ENCODE data around the gene INTS2. TPM values are rescaled to one million over a fixed set of nuclear protein-coding genes. Genes with fewer than 3 reads are reported as not detected.

INTS2 gene
- total RNA-seq, 3 donors from 2014 or later (not counting 1 experiment from before 2014, with no cell fraction given) = 14.2 to 21.0 (median 14.6) TPM

DNA sequence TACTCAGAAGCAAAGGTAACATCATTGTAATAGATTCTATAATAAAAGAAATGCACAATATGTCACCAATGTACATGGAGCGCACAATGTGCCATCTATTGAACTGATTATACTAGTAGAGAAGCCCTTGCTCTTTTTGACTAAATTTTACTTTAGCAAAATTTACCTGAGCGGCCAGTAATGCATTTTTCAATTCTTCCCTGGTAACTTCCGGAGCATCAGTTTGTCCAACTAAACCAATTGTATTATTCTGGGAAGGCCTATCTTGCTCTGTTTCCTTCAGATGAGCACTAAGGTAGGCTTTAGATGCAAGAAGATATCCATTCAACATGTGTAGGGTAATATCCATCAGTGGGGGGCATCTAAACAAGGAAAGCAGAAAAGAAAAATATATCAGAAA is 55.7 kb downstream of the INTS2 start:
- Histone ChIP-seq H3K27ac (ENCODE audit: low read length) (no peak overlapping the region), H3K27me3 (ENCODE audit: control insufficient read depth, insufficient read depth, low read length) (no peaks in the 10 kb centered on the region), H3K4me1 (ENCODE audit: control insufficient read depth, insufficient read depth, low read length) (no peaks in the 10 kb centered on the region), H3K4me3 (ENCODE audit: low read length) (no peak overlapping the region), H3K36me3 (ENCODE audit: control insufficient read depth, insufficient read depth, low read length) (peaks cover 37% of the 10 kb centered on the region), H3K9me3 (ENCODE audit: control insufficient read depth, insufficient read depth, low read length) (no peaks in the 10 kb centered on the region)
- no peaks in the 10 kb centered on the region for H3K4me1 Mint-ChIP-seq
- H3K27me3 Mint-ChIP-seq (ENCODE audit: low read depth in 2 of 2) = no peaks in the 10 kb centered on the region
- no peaks in the 10 kb centered on the region for H3K9me3 Mint-ChIP-seq
- TF ChIP-seq, protein P1, sequence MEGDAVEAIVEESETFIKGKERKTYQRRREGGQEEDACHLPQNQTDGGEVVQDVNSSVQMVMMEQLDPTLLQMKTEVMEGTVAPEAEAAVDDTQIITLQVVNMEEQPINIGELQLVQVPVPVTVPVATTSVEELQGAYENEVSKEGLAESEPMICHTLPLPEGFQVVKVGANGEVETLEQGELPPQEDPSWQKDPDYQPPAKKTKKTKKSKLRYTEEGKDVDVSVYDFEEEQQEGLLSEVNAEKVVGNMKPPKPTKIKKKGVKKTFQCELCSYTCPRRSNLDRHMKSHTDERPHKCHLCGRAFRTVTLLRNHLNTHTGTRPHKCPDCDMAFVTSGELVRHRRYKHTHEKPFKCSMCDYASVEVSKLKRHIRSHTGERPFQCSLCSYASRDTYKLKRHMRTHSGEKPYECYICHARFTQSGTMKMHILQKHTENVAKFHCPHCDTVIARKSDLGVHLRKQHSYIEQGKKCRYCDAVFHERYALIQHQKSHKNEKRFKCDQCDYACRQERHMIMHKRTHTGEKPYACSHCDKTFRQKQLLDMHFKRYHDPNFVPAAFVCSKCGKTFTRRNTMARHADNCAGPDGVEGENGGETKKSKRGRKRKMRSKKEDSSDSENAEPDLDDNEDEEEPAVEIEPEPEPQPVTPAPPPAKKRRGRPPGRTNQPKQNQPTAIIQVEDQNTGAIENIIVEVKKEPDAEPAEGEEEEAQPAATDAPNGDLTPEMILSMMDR (IDR thresholded peaks at IDR 0.05) = no peak
- DNase-seq = no peak
- ATAC-seq = no peak
- WGBS (ENCODE audit: insufficient coverage) = 97% methylated on average over 3 of the region's 3 CpGs
- no peak overlapping the region for H3K4me3 Mint-ChIP-seq
- intact Hi-C loops (cut with micrococcal nuclease) = no loop called here
- H3K27ac Mint-ChIP-seq = no peak overlapping the region
- H3K36me3 Mint-ChIP-seq = no peaks in the 10 kb centered on the region

DNA sequence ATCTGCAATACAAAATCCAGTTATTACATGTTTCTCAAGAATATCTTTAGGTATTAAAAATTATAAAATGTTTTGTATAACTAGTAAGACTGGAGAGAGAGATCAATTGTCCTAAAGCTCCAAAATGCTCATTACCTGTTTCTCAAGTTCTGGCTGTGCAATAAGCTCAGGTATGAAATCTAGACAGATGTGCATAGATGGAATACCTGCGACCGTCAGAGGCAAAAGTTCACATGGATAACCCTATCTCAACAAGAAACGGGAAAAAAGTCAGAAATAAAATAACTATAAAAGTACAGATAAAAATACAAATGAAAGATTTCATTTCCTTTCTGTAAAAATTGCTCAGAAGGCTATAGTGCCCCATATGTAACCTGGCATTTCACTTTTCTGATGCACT is 58.6 kb downstream of the INTS2 start:
- Histone ChIP-seq H3K36me3 (ENCODE audit: control insufficient read depth, insufficient read depth, low read length) (peaks cover 22% of the 10 kb centered on the region), H3K4me3 (ENCODE audit: low read length) (no peak overlapping the region), H3K27me3 (ENCODE audit: control insufficient read depth, insufficient read depth, low read length) (no peaks in the 10 kb centered on the region), H3K9me3 (ENCODE audit: control insufficient read depth, insufficient read depth, low read length) (no peaks in the 10 kb centered on the region), H3K27ac (ENCODE audit: low read length) (no peak overlapping the region), H3K4me1 (ENCODE audit: control insufficient read depth, insufficient read depth, low read length) (no peaks in the 10 kb centered on the region)
- TF ChIP-seq, protein P1 (IDR thresholded peaks at IDR 0.05) = no peak
- intact Hi-C loops (cut with micrococcal nuclease) = no loop called here
- ATAC-seq (no peak), DNase-seq (no peak)
- no peak overlapping the region for H3K4me3 Mint-ChIP-seq
- H3K9me3 Mint-ChIP-seq = no peaks in the 10 kb centered on the region
- WGBS (ENCODE audit: insufficient coverage) = no CpG with 5 or more reads among the region's 3 CpGs
- no peaks in the 10 kb centered on the region for H3K36me3 Mint-ChIP-seq
- H3K27ac Mint-ChIP-seq = no peak overlapping the region
- H3K27me3 Mint-ChIP-seq (ENCODE audit: low read depth in 2 of 2) = no peaks in the 10 kb centered on the region
- H3K4me1 Mint-ChIP-seq = peaks cover 0 to 1% of the 10 kb centered on the region in 2 donors

DNA sequence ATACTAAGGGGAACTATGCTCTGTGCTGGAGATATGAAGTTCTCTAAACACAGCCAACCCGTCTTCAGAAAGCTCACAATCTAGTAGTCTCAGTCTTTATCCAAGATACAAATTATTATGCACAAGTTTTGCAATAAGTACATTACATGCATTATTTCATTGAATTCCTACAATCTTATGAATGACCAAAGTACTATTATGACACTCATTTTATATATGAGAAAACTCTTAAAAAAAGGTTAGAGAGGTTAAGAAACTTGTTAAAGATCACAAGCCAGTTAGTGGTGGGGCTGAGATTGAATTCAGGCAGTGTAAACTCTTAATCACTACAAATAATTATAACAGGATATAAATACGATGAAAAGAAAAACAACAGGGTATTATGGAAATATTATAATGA is 59.7 kb downstream of the INTS2 start:
- Histone ChIP-seq H3K27ac (ENCODE audit: low read length) (no peak overlapping the region), H3K9me3 (ENCODE audit: control insufficient read depth, insufficient read depth, low read length) (no peaks in the 10 kb centered on the region), H3K4me3 (ENCODE audit: low read length) (no peak overlapping the region), H3K4me1 (ENCODE audit: control insufficient read depth, insufficient read depth, low read length) (peaks cover 3% of the 10 kb centered on the region), H3K27me3 (ENCODE audit: control insufficient read depth, insufficient read depth, low read length) (no peaks in the 10 kb centered on the region), H3K36me3 (ENCODE audit: control insufficient read depth, insufficient read depth, low read length) (peaks cover 22% of the 10 kb centered on the region)
- Mint-ChIP-seq H3K36me3 (no peaks in the 10 kb centered on the region), H3K27me3 (ENCODE audit: low read depth in 2 of 2) (no peaks in the 10 kb centered on the region), H3K27ac (no peak overlapping the region), H3K4me3 (no peak overlapping the region), H3K9me3 (no peaks in the 10 kb centered on the region), H3K4me1 (peaks cover 7 to 8% of the 10 kb centered on the region in 2 donors)
- DNase-seq (no peak), ATAC-seq (no peak)
- intact Hi-C loops (cut with micrococcal nuclease) = no loop called here
- TF ChIP-seq, protein P1 (IDR thresholded peaks at IDR 0.05) = no peak
- 100% methylated on average over 1 of the region's 2 CpGs for WGBS (ENCODE audit: insufficient coverage)

DNA sequence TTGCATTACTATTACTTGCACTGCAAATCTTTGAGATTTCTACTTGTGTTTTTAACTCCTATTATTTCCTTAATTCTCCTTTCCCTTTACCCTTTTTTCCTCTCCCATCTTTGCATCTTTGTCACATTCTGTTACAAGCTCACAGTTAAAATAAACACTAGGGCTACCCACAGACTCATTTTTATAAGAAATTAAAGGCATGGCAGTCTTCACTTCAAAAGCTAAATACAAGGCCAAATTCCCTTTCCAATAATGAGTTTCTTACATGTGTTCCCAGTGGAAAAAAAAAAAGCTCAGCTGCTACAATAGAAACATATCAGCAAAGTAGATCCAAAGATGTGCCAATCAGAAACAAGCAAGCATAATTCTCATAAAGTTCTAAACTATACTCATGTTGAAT is 60.7 kb downstream of the INTS2 start:
- Histone ChIP-seq H3K4me1 (ENCODE audit: control insufficient read depth, insufficient read depth, low read length) (peaks cover 7% of the 10 kb centered on the region), H3K9me3 (ENCODE audit: control insufficient read depth, insufficient read depth, low read length) (no peaks in the 10 kb centered on the region), H3K27me3 (ENCODE audit: control insufficient read depth, insufficient read depth, low read length) (no peaks in the 10 kb centered on the region), H3K4me3 (ENCODE audit: low read length) (no peak overlapping the region), H3K27ac (ENCODE audit: low read length) (no peak overlapping the region), H3K36me3 (ENCODE audit: control insufficient read depth, insufficient read depth, low read length) (peaks cover 22% of the 10 kb centered on the region)
- intact Hi-C loops (cut with micrococcal nuclease) = no loop called here
- Mint-ChIP-seq H3K27ac (no peak overlapping the region), H3K27me3 (ENCODE audit: low read depth in 2 of 2) (no peaks in the 10 kb centered on the region), H3K36me3 (no peaks in the 10 kb centered on the region), H3K4me3 (no peak overlapping the region), H3K9me3 (no peaks in the 10 kb centered on the region), H3K4me1 (peaks cover 16 to 17% of the 10 kb centered on the region in 2 donors)
- ATAC-seq (no peak), DNase-seq (no peak)
- TF ChIP-seq, protein P1 (IDR thresholded peaks at IDR 0.05) = no peak
